ENCODE measurements around the gene PRELP. TPM values are rescaled to one million over a fixed set of nuclear protein-coding genes. Genes with fewer than 3 reads are reported as not detected.

PRELP gene
- total and polyA plus RNA-seq, 2 of the 8 experiments (the other 6 are each of a cell fraction or from before 2014, with no cell fraction given): 0.13 to 0.23 TPM

DNA sequence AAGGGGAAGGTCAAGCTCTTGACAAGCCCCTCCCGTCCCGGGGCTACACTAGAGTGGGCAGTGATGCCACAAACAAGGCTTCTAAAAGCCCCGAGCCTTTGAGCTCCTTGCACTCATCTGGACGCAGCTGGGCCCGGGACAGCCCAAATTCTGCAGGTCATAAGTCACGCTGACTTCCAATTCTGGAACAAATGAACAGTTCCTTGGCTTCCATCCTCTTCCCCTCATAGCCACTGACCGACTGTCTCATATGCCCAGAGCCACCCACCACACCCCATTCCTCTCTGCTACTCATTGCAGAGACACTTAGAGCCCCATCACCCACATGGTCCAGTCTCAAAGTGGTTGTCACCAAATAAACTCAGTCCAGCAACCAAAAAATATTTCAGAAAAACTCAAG, 32.8 kb upstream of the PRELP start (continued):
- TF ChIP-seq KDM5A (IDR thresholded peaks at IDR 0.05; ENCODE audit: low read length): no peak
- TF ChIP-seq SP2 (IDR thresholded peaks at IDR 0.05; ENCODE audit: low read length): no peak
- no peak for TF ChIP-seq NANOG (IDR thresholded peaks at IDR 0.05; ENCODE audit: insufficient read depth, low read depth, low read length, poor library complexity, severe bottlenecking)
- no peak for TF ChIP-seq GTF2F1 (IDR thresholded peaks at IDR 0.05; ENCODE audit: borderline replicate concordance, low read depth, low read length)
- TF ChIP-seq CHD1 (IDR thresholded peaks at IDR 0.05; ENCODE audit: low read depth, low read length): no peak
- TF ChIP-seq POU5F1 (IDR thresholded peaks at IDR 0.05; ENCODE audit: low read depth, low read length): no peak
- TF ChIP-seq RNF2 (IDR thresholded peaks at IDR 0.05; ENCODE audit: borderline replicate concordance, low read depth, low read length, missing control alignments, poor library complexity, severe bottlenecking): no peak
- TF ChIP-seq SIRT6 (IDR thresholded peaks at IDR 0.05; ENCODE audit: low read length): no peak
- TF ChIP-seq EZH2 (IDR thresholded peaks at IDR 0.05; ENCODE audit: low read depth, low read length, severe bottlenecking): no peak
